GM21515 (cell line): Measurements from ENCODE around the gene PRM1.

Source experiments
- ATAC-seq: cut with Tn5 transposase; IDR thresholded peaks from one replicate; pipeline ENCODE4 v1.9.1; 2021; ENCODE audit not compliant: unreplicated experiment

The PRM1 gene

DNA sequence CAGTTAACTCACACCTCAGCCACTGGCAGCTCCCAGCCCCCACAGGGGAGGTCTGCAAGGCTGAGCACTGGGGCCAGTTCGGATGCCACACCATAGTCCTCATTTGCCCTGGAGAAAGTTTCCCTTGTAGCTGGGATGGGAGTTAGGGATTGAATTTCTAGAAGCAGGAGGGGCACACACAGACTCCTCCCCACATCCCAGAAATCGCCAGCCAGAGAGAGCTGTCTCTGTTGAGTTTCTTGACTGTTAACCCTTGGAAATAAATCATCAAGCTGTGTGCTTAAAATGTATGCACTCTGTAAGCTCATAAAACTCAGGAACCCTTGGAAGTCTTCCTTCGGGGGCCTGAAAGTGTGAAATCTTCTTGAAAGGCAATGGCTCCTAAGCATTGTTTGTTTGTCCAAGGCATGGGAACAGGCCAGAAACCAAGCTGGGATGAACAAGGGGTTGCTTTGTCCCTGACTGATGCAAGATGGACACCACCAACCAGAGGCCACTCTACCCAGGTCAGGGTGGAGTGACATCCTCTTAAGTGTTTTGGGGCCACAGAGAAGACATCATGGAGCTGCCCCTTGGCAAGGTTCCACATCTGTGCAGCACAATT, 7.3 kb downstream of the PRM1 start:
- ATAC-seq: no peak

GRCh38 chr16:11272921-11273720, 8.0 kb downstream of the PRM1 start, which contains the start of gene PRM3:
PRM3 (minus strand) TSS chr16:11273629; CDS start chr16:11273595, 34 bp downstream.
- ATAC-seq: no peak

DNA sequence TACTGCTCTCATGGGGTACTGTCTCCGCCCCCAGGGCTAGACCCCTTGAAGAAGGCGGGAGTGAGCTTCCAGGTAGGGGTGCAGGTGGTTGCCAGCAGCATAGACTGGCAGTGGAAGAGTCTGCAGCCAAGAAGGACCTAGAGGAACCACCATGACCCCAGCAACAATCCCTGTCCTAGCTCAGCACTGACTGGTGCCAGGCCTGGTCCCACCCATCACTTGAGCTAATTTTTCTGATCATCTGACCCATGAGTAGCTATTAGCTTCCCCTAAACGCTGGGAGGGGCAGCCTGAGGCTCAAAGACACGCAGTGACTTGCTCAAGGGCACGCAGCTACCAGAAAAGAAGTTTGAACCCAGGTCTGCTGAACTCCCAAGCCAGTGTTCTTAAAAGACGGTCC, 8.6 kb downstream of the PRM1 start:
- ATAC-seq: no peak

- ATAC-seq: no peak
Measured at GRCh38 chr16:11271610-11272009, 9.5 kb downstream of the PRM1 start.

DNA sequence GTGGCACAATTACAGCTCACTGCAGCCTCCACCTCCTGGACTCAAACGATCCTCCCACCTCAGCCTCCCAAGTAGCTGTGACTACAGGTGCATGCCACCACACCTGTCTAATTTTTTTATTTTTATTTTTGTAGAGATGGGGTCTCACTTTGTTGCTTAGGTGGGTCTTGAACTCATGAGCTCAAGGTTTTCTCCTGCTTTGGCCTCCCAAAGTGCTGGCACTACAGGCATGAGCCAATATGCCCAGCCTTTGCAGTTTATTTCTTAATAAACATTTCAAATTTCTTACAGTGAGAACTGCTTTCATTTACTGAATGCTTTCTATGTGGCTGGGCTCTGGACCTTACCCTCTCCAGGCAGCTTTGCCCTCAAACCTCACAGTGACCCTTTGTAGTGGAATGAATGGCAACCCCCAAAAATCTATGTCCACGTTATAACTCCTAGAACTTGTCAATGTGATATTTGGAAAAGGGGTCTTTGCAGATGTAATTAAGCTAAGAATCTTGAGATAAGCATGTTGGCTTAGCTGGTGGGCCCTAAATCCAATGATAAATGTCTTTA, 10.4 kb downstream of the PRM1 start:
- ATAC-seq: no peak

DNA sequence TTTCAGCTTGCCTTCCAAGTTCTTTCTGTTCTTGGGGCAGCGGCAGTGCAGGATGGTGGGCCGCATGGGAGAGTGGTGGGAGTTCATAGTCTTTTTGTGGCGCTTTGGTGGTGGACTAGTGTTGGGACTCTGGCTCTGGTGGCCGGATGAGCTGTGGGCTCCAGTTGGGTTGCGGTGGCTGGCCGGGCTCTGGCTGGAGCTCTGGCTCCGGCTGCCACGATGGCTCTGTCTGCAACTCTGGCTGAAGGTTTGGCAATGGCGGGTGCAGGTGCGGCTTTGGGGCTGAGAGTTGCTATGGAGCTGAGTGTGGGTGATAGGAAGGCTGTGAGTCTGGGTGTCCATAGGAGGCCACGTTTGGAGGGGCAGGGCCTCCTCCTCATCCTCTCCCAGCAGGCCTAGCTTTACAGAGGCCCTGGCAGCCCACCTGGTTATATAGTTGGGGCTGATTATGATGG, 12.2 kb downstream of the PRM1 start, which contains the start of gene TNP2:
TSS of gene TNP2 (minus strand) at position 405 of the 455 bp plus-strand sequence. CDS start at position 342, 63 bp downstream.
- ATAC-seq: no peak

- no peak for ATAC-seq
Measured at GRCh38 chr16:11265124-11265523, 16.0 kb downstream of the PRM1 start.

- no peak for ATAC-seq
Measured at GRCh38 chr16:11264155-11264832, 16.8 kb downstream of the PRM1 start.

DNA sequence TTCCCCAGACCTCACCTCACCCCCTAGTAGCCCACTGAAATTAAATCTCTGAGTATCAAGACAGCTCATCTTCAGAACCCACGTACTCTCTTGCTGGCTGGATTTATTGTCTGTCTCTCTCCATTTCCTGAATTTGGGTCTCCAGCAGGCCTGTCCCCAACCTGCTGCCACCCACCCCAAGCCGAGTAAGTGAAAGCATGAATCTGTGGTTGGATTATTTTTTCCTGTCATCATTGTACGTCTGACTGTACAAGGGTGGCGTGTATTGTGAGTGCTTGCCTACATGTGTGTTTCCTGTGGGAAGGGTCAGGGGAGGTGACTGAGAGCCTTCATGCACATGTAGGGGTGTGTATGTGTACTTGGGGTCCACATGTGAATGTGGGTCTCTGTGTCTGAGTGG, 17.4 kb downstream of the PRM1 start:
- ATAC-seq: no peak

DNA sequence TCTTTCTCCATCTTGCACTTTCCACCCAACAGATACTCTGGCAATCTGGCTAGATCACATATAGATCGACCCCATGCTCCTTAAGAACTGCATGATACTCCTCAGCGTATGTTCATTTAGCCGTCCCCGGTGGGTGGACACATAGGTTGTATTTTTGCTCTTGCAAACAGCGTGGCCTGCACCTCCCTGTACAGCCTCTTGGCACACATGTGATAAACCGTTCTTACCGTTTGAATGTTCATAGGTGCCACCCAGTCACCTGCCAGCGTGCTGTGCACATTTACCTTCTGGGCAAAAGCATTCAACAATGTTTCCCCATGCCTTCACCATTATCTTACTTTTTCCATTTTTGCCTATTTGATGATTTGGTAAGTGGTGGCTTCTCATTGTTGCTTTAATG, 18.2 kb downstream of the PRM1 start:
- no peak for ATAC-seq

DNA sequence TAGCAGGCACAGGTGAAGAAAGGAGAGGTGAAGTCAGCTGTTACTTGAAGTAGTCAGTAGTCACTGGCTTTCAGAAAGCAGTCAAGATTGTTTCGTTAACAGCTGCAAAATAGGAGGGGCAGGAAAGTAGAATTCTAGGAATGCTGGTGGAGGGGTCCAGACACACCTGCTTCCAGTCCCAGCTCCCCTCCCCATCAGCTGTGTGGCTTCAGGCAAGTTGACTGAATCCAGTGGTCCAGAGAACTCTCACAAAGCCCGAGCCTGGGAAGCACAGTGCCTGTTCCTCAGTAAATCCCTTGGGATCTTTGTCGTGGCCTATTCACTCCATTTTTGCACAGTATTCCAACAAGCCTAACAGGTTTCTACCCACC, 20.5 kb downstream of the PRM1 start:
- ATAC-seq: no peak

DNA sequence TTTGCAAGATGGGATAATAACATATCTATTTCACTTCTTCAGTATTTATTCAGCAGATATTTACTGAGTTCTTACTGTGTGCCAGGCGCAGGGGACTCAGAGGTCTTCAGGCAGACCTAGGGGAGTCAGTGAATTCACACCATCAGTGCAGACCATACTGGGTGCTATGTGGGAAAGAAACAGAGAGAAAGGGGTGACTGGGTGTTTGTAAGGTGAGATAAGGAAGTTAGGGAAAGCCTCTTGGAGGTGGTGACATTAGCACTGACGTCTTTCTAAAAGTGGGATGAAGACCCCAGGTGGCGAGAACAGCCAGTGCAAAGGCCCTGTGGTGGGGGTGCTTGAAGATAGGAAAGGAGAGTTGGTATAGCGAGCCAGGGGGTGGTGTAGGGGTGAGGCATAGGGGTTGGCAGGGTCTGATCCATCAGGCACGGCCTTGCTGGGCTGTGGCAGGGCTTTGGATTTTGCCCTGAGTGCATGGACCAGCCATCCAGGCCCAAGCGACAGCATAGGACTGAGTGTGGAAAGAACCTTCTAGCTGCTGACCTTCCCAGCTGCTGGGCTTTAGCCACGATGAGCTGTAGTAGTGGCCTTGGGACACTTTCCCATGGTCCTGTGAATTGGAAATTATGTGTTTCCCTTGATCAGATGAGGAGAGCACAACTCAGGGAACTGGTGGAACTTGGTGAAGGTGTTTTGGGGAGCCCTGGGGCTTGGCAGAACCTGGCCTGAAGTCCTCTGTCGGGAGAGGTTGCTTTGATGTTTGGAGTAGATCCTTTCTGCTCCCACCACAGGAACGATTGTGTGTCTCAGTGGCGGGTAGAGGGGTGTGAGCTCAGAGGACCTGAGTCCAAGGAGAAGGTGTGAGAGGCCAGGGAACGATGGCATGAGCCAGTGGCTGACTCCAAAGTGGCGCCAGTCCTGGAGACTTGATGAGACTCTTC, 21.2 kb downstream of the PRM1 start:
- ATAC-seq: no peak

- no peak for ATAC-seq
Measured at GRCh38 chr16:11258553-11259492, 22.3 kb downstream of the PRM1 start.

DNA sequence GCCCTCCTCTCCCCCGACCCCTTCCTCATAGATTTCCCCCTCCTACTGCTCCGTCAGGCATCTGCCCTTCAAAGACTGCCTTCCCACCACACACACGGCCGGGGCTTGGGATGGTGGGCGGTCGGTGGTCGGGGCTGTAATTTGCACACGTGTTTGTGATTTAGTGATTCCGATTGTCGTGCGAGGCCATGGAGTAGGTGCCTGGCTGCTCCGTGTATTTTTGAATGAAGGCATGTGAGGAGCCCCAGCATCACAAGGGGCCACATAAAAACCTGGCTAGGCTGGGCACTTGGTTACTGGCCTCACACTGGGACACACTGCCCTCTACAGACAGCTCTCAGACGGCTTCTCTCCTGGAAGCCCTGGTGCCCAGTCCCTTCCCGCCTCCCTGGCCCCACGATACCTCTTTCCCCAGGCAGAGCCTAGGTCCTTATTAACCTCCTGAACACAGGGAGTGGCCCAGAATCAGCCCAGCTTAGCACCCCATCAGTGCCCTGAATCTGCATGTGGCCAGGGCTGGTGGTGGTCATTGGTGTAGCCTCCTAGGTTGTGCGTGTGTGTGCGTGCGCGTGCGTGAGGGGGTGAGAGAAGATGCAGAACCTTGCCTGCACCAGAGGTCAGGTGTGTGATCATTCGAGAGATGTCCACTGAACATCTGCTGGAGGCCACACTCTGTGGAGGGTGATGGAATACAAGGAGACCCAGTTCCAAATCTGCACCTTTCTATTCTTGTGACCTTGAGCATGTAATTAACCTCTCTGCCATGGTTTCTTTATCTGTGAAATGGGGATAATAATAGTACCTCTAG, 23.8 kb downstream of the PRM1 start:
- ATAC-seq: no peak

GRCh38 chr16:11256661-11257130, 24.4 kb downstream of the PRM1 start:
- ATAC-seq: no peak

GRCh38 chr16:11255737-11256660, 25.1 kb downstream of the PRM1 start, which contains the start of gene SOCS1:
SOCS1 (minus strand) TSS chr16:11256204; CDS start chr16:11255478, 726 bp downstream.
- peak; percentile 49 for ATAC-seq
